GM19238 (cell line): Measurements from ENCODE around the gene KANSL3.
"Not testable (repeated sequence)": the region's sequence is repeated elsewhere in the genome, so short reads cannot be mapped to it uniquely, and the experiment has no call there.

ENCODE experiments used
- DNase-seq: peaks from one replicate; pipeline ENCODE4 v3.0.0; 2011; ENCODE audit warnings: low spot score; ENCODE audit not compliant: insufficient read length

KANSL3 gene

DNA sequence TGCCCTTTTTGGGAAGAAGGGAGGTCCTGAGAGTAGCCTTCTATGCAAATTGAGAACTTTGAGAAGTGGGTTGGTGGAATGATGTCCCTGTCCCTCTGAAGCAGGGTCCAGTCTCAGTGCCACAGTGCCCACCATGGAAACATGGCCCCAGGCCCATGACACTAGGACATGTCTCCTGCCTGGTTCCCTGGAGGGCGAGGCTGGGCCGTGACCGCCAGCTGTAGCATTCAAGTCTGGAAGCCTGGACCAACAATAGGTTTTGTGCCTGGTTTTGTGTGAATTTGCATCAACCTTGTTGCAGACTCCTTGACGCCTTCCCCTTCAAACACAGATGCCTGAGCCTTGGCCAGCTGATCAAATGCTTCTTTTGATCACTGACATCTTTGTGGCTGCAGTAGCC lies 74.1 kb downstream of the KANSL3 start:
- no peak for DNase-seq

DNA sequence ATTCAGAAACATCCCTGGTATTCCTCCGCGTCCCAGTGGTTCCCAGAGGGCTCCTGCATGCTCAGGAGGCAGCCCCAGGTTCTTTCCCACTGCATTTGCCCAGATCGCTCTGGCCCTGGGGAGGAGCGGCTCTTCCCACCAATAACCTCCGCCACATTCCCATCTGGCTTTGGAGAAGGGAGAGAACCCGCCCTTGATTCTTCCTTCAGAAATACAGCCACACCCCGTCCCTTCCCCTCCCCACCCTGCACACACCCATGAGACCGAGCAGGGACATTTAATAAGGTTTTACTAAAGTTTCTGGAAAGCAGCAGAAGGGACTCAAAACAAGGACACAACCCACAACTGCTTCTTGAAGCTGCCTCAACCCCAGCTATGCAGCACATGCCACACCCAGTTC lies 79.6 kb downstream of the KANSL3 start:
- no peak for DNase-seq

DNA sequence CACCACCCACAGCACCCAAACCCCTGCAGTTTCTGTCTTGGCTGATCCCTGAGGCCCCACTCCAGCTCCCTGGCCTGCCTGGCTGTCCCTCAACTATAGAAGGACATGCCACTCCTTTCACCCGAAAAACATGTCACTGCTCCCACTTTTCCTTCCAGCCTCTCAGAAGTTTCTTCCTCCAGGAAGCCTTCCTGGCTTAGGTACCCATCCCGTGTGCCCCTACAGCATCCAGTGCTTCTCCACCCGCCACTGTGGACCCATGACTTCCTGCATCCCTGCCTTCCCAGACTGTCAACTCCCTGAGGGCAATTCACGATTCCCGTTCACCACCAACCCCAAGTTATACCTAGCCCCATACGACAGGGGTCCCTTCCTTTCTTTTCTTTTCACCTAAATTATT lies 80.1 kb downstream of the KANSL3 start:
- DNase-seq = no peak

- DNase-seq = not testable (repeated sequence)
These were observed 80.7 kb downstream of the KANSL3 start for GRCh38 chr2:96557421-96557820.

- DNase-seq = no peak
These were observed 81.4 kb downstream of the KANSL3 start for GRCh38 chr2:96556441-96557330.

DNA sequence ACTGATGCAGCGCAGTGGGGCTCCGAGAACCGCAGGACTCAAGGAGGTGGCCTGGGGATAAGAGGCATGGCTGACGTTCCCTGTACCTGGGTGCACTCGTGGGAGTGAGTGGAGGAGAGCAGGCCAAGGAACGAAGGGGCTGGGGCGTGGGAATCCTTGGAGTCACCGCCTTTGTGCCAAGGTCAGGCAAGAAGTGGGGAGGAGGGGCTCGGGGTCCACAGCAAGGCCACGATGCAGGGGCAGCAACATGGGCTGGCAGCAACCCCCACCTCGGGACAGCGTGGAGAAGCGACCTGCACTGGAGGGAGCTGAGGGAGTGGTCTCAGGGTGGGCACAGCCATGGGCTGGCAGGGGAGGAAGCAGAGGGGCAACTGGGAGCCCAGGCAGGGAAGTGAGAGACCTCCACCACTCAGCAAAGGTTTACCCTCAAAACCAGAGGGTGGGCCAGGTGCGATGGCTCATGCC lies 82.9 kb downstream of the KANSL3 start:
- DNase-seq = no peak

GRCh38 chr2:96554293-96555145 lies 83.6 kb downstream of the KANSL3 start:
- DNase-seq = peak; percentile 63

GRCh38 chr2:96553957-96554292 lies 84.2 kb downstream of the KANSL3 start:
- not testable (repeated sequence) for DNase-seq

- no peak for DNase-seq
These were observed 84.7 kb downstream of the KANSL3 start for GRCh38 chr2:96553176-96553956.

DNA sequence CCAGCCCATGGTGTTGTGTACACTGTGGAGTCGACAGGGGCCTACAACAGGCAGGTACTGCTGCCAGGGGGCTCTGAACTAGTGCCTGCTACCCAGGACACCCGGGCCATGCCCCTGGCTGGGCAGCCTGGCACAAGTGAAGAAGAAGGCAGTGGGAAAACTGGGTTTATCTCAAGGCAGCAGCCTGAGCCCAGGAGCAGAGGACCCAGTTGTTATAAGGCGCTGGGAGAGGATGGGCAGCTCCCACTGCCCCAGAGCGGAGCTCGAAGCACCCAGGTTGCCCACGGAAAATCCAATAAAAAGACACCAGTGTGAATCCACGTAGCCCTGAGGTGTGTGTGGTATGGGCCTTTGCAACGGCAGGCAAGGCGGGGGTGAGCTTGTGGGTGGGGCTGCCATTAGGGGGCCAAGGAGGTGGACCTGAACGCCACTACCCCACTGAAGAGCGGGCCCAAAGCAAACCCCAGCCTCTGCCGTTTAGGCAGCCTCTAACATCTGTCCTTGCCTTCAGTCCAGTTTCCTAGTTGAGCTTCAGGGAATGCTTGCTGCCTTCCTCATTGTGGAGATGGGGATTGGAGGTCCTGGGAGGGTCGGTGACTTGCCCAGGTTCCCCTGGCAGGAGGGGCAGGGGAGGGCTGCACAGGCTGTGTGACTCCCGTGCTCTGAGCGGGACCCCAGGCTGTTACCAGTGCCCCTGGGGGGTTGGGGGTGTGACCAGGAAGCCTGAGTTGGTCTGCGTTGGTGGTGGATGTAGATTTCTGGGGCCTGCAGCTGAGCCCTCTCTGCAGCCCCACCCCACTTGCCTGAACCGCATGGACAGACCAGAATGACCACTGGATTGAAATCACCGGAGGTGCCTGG lies 85.6 kb downstream of the KANSL3 start:
- no peak for DNase-seq

DNA sequence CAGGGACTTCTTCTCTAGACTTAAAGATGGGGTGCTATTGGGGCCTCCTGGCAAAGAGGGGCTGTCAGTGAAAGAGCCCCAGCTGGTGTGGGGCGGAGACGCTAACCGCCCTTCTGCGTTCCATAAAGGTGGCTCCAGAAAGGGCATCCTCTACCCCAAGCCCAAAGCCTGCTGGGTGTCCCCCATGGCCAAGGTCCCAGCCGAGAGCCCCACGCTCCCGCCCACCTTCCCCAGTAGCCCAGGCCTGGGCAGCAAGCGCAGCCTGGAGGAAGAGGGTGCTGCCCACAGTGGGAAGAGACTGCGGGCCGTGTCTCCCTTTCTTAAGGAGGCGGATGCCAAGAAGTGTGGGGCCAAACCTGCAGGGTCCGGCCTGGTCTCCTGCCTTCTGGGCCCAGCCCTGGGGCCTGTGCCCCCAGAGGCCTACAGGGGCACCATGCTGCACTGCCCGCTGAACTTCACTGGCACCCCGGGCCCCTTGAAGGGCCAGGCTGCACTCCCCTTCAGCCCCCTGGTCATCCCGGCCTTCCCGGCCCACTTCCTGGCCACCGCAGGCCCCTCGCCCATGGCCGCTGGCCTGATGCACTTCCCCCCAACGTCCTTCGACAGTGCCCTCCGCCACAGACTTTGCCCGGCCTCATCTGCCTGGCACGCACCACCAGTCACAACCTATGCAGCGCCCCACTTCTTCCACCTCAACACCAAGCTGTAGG lies 86.4 kb downstream of the KANSL3 start:
- no peak for DNase-seq

- DNase-seq = no peak
These were observed 87.1 kb downstream of the KANSL3 start for GRCh38 chr2:96550787-96551604.

DNA sequence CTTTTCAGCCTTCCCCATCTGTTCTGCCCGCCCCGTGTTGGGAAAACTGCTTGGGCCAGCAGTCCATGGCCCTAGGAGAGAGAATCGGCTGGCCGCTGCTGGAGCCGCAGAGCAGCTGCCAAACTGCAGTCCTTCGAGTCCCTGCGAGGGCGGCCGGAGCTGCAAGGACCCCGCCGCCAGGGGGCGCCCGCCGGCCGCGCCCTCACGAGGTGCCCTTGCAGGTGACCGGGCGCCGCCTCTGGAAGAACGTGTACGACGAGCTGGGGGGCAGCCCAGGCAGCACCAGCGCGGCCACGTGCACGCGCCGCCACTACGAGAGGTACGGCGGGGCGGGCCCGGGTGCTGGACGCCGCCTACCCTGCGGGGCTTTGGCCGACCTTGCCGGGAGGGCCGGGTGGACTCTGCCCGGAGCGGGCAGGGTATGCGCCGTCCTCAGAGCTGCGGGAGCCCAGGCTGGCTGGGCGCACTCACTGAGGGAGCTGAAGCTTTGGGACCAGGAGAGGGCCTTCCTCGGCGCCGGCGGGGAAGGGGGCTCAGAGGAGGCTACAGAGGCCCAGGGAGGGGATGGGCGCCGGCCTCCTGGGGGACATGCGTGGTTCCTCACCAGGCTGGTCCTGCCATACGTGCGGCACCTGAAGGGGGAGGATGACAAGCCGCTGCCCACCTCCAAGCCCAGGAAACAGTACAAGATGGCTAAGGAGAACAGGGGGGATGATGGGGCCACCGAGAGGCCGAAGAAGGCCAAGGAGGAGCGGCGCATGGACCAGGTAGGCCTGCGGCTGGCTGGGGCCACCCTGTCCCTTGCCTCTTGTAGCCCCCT lies 87.9 kb downstream of the KANSL3 start:
- DNase-seq = no peak

DNA sequence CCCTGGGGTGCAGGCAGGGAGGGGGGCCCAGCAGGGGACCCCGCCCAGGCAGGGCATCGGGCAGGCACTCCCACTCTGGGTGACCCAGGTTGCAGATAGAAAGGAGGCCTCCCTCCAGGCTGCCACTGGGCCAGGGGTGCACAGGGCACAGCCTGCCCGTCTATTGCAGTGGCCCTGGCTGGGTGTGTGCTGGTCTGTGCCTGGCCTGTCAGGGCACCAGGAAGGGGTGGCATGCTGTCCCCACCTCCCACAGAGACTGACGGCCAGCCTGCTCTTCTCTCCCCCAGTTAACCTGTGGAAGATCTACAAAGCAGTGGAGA lies 88.7 kb downstream of the KANSL3 start:
- DNase-seq = no peak

DNA sequence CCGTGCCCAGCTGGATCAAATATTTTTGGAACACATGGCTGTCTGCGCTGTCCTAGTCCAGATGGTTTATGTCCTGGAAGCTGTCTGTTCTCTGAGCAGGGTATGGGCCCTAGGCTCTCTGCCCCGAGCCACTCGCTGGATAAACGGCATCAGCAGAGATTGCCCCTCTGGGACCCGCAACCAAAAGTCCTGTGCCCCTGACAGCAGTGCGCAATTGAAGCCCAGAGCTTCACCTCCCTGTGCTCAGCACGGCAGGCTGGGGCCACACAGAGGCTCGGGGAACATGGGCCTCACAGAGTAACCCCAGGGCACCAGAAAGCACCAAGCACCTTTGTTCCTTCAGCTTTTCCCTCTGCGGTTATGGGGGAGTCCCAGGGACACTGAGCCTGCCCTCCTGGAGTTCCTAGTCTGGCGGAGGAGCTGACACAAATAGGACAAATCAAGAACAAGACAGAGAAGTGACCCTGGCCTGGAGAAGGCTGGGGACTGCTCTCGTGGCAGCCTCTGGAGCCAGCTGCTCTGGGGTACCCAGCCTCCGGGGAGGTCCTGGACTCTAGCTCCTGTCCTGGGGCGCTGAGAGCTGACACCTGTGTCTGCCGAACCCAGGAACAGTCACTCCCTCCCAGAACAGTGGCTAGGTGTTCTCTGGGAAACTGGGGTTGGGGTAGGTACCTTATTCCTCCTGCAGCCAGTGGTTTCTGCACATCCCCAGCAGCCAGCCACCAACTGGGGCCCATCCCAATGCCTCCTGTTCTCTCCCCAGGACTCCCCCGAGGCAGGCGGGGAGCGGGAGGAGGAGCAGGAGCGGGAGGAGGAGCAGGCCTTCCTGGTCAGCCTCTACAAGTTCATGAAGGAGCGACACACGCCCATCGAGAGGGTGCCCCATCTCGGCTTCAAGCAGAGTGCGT lies 89.3 kb downstream of the KANSL3 start:
- DNase-seq = no peak

GRCh38 chr2:96547731-96548171 lies 90.4 kb downstream of the KANSL3 start:
- DNase-seq = no peak

DNA sequence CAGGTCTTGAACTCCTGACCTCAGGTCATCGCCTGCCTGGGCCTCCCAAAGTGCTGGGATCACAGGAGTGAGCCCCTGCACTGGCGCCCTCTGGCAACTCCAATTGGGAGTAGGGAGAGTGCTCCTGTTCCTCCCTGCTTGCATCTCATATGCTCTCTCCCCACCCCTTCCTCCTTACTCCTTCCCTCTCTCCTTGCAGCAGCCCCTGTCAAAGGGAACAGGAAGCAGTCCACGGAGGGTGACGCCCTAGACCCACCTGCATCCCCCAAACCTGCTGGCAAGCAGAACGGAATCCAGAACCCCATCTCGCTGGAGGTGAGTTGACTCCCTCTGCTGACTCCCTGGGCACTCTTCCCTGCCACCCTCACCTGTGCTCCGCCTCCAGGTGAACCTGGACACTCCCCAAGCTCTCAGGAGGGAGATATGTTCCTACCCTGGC lies 90.9 kb downstream of the KANSL3 start:
- no peak for DNase-seq
